Measurements from ENCODE around the gene PVALEF.

PVALEF gene

DNA sequence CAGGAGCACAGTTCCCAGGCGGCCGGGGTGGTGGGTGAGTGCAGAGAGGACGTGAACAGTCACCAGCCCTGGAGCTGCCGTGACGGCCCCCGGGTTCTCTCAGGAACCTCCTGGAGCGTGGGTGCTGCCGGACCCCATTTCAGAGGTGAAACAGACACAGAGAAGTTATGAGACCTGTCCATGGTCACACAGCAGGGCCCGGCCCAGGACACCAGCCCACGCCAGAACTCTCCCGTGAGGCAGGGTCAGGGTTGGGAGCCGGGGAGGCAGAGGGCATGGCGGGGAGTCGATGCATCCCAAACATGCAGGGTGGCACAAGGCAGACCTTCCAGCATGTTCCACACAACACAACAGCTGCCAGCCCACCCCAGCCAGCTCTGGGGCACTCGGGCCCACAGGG lies 3.8 kb upstream of the PVALEF start:
- no peak for DNase-seq (ENCODE audit: extremely low read depth, low read depth)
- TF ChIP-seq CTCF (IDR thresholded peaks at IDR 0.05; ENCODE audit: low read depth, low read length) = no peak

- no peak for TF ChIP-seq CTCF (IDR thresholded peaks at IDR 0.05; ENCODE audit: low read depth, low read length)
- DNase-seq (ENCODE audit: extremely low read depth, low read depth) = no peak
Measured at GRCh38 chr17:81161972-81162371, 3.3 kb upstream of the PVALEF start.

DNA sequence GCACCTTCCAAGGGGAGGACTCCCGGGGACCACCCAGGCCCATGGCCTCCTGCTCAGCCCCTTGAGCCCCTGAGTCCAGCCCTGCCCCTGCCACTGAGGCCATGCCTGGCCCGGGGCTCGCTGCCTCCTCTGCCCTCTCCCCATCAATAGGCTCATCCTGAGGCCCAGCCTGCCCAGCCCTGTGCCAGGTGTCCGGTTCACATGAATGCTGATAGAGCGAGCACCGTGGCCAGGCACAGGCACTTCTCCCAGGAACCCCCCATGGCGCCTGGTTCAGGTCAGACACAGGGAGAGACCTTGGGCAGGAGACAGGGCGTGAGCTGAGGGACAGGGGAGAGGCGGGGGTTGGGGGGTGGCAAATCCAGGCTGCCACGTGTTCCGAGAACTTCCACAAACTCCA lies 2.8 kb upstream of the PVALEF start:
- no peak for TF ChIP-seq CTCF (IDR thresholded peaks at IDR 0.05; ENCODE audit: low read depth, low read length)

DNA sequence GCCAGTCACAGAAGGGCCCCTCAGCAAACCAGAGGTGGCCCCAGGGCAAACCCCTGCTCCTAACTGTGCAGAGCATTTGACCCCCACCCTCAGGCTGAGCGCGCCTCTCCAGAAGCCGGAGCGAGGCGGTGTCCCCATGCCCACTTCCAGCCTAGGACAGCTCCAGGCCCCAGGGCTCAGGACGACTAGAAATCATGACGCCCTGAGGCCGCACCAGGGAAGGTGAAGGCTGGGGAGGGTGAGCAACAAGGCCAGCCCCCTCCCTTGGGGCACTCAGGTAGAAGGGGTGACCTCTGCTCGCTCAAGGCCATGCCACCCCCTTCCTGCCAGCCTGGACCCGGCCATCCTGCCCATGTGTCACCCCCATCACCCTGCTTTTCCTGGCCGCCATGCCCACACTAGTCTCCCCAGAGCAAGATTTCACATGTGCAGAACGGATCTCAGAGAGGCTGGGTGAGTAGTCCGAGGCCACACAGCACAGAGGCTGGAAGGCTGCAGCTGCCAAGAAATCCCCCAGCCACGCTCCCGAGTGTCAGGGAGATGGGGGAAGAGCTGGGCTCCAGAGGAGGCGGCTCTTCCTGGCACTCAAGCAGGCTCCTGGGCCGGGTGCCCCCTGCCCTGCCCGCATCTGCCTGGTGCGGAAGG lies 2.1 kb upstream of the PVALEF start:
- no peak for TF ChIP-seq CTCF (IDR thresholded peaks at IDR 0.05; ENCODE audit: low read depth, low read length)

More for the DNA sequence above, 2.8 kb upstream of the PVALEF start:
- DNase-seq (ENCODE audit: extremely low read depth, low read depth) = no peak

DNA sequence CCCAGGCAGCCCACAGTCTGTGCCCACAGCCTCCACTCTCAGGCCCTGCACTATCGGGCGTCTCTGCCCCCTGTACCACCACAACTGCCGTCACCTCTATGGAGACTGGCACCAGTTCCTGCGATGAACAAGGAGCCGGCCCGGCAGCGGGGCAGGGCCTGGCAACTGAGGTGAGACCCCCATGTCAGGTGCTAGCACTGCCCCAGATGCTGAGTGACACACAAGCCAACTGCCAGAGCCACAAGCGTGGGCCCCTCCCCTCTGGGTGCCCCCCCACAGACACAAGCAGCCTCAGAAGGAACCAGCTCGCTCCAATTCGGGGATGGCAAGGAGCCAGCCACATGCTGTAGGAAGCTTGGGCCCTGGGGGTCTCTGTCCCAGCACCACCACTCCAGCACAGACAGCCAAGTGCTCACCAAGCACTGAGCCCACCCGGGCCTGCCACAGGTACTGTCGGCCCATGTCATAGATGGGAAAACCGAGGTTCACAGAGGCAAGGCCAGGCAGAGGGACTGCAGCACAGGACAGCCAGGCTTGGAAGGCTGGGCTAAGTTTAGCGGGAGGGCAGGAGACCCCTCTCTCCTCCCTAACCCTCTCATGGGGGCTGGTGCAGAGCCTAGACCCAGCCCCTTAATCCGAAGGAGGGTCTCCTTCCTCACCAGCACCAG lies 1.5 kb upstream of the PVALEF start:
- DNase-seq (ENCODE audit: extremely low read depth, low read depth) = no peak
- TF ChIP-seq CTCF (IDR thresholded peaks at IDR 0.05; ENCODE audit: low read depth, low read length) = no peak

More for the DNA sequence above, 2.1 kb upstream of the PVALEF start:
- no peak for DNase-seq (ENCODE audit: extremely low read depth, low read depth)

DNA sequence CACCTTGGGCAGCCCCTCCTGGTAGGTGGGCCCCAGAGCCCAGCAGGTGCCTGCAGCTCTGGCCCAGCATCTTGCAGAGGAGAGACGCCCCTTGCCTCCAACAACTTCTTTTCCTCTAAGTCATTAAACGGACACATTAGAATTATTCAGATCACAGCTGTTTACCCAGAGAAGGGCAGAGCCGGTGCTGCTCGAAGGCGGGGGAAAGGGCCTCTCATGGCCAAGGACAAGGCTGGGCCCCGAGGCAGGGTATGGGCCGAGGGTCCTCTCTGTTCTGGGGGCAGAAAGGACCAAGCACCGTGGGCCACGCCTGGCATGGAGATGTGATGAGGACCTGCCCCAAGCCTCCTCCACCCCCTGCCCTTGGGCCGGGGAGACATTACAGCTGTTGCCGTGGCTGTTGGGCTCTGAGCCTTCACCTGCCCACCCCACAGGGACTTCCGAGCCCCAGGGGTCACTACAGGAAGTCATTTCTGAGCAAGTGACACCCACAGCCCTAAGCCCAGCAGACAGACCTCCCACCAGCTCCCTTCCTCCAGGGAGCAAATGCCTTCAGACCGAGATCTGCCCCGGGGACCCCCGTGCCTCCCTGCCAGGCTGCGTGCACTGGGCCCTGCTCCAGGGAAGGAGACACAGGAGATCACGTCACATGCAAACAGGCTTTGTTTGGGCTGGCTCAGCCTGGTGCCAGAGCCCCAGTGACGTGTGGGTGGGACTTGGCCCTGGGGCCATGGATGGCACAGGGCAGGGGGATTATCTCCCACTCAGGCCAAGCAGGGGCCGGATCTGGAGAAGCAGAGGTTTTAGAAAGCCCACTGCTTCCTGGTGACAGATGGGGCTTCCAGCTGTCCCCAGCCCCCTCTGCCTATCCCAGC lies 699 bp upstream of the PVALEF start:
- no peak for DNase-seq (ENCODE audit: extremely low read depth, low read depth)
- TF ChIP-seq CTCF (IDR thresholded peaks at IDR 0.05; ENCODE audit: low read depth, low read length) = no peak

GRCh38 chr17:81166033-81166492 lies 756 bp downstream of the PVALEF start, which contains the start of gene AATK:
Gene AATK (minus strand): TSS chr17:81166221. CDS start chr17:81165992, 229 bp downstream.
- TF ChIP-seq CTCF (IDR thresholded peaks at IDR 0.05; ENCODE audit: low read depth, low read length) = no peak
- no peak for DNase-seq (ENCODE audit: extremely low read depth, low read depth)
